ENCODE data around the gene COL4A2. TPM values are rescaled to one million over a fixed set of nuclear protein-coding genes. Genes with fewer than 3 reads are reported as not detected.

COL4A2 gene
- total RNA-seq, 2 experiments from 2014 or later, result not detected

DNA sequence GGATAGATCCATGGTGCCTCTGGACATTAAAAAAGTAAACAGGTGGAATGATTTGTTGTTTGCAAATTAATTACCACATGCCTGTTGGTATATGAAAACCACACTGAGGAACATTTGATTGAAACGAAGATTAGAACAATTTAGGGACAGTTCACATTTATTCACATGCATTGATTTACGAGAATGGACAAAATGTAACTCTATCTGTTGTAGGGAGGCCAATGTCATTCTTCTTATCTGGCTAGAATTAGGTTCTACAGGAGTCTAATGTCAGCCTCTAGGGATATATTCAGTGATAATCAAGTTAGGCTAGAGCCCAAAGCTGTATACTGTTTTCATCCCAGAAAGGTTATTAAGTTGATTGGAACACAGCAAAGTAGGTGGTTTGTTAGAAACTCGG, 125.4 kb downstream of the COL4A2 start:
- Mint-ChIP-seq H3K4me1 (no peaks in the 10 kb centered on the region), H3K36me3 (ENCODE audit: low read depth) (no peaks in the 10 kb centered on the region), H3K27me3 (peaks cover 30% of the 10 kb centered on the region), H3K9me3 (no peaks in the 10 kb centered on the region), H3K4me3 (no peak overlapping the region), H3K27ac (no peak overlapping the region)
- DNase-seq, result no peak
- ChIA-PET CTCF (no interaction called here), POLR2A (no interaction called here)

- peaks cover 28% of the 10 kb centered on the region for H3K27me3 Mint-ChIP-seq
- POLR2A ChIA-PET, result no interaction called here
- CTCF ChIA-PET, result no interaction called here
- H3K36me3 Mint-ChIP-seq (ENCODE audit: low read depth), result no peaks in the 10 kb centered on the region
- no peaks in the 10 kb centered on the region for H3K4me1 Mint-ChIP-seq
- no peaks in the 10 kb centered on the region for H3K9me3 Mint-ChIP-seq
- H3K4me3 Mint-ChIP-seq, result no peak overlapping the region
- H3K27ac Mint-ChIP-seq, result no peak overlapping the region
- DNase-seq, result no peak
Measured at GRCh38 chr13:110433014-110433413, 125.9 kb downstream of the COL4A2 start.

- Mint-ChIP-seq H3K27ac (no peak overlapping the region), H3K4me3 (no peak overlapping the region), H3K4me1 (no peaks in the 10 kb centered on the region), H3K9me3 (no peaks in the 10 kb centered on the region), H3K27me3 (peaks cover 23% of the 10 kb centered on the region), H3K36me3 (ENCODE audit: low read depth) (no peaks in the 10 kb centered on the region)
- ChIA-PET POLR2A (no interaction called here), CTCF (no interaction called here)
- no peak for DNase-seq
Measured at GRCh38 chr13:110434629-110435028, 127.5 kb downstream of the COL4A2 start.

DNA sequence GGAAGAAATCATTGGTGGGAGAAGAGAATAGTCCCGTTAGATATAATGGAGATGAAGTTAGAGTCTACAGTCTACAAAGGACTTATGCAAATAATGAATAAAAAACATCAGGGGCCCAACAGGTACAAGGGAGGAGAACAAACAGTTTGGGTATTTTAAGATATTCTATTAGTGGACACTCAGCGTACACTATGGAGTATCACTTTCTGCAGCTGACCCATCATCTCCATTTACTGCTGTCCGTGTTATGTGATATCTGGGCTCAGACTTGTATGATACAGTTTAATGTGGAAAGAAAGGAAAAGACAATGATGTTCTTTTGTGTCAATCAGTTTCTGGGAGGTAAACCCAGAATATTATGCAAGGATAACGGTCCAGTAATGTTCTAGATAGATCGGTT, 128.2 kb downstream of the COL4A2 start:
- Mint-ChIP-seq H3K36me3 (ENCODE audit: low read depth) (no peaks in the 10 kb centered on the region), H3K27me3 (peaks cover 23% of the 10 kb centered on the region), H3K4me1 (no peaks in the 10 kb centered on the region), H3K27ac (no peak overlapping the region), H3K9me3 (no peaks in the 10 kb centered on the region), H3K4me3 (no peak overlapping the region)
- no peak for DNase-seq
- ChIA-PET CTCF (no interaction called here), POLR2A (no interaction called here)

GRCh38 chr13:110436276-110436675, 129.2 kb downstream of the COL4A2 start:
- Mint-ChIP-seq H3K36me3 (ENCODE audit: low read depth) (no peaks in the 10 kb centered on the region), H3K4me3 (no peak overlapping the region), H3K4me1 (no peaks in the 10 kb centered on the region), H3K27ac (no peak overlapping the region), H3K27me3 (peaks cover 18% of the 10 kb centered on the region), H3K9me3 (no peaks in the 10 kb centered on the region)
- DNase-seq, result no peak
- ChIA-PET CTCF (no interaction called here), POLR2A (no interaction called here)

DNA sequence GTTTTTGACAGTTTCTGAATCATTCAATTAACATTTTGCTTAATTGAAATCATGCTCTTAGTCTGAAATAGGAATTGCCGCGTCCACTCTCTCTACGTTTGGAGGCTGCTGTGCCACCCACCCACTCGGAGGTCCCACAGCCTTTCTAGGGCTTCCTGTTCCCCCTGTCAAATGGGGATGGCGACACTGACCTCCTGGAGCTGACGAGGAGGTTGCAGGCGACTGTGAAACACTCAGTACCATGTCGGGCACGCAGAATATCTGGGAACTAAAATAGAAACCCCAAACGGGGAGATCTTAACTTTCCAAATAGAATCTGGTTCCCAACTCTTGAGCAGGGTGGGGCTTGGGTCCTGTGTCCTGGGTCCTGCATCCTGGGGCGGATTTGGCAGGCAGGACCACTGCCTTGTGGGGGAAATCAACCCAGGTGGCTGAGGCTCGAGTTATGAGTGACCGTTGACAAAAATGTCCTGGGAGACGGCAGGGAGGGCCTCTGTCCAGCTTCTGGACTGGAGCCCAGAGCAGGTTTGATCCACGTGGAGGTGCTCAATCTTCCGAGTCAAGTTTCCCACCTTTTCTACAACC, 129.8 kb downstream of the COL4A2 start:
- Mint-ChIP-seq H3K36me3 (ENCODE audit: low read depth) (no peaks in the 10 kb centered on the region), H3K4me1 (no peaks in the 10 kb centered on the region), H3K27me3 (peaks cover 14% of the 10 kb centered on the region), H3K4me3 (no peak overlapping the region), H3K27ac (no peak overlapping the region), H3K9me3 (no peaks in the 10 kb centered on the region)
- ChIA-PET POLR2A (no interaction called here), CTCF (no interaction called here)
- DNase-seq, result no peak

GRCh38 chr13:110438211-110438610, 131.1 kb downstream of the COL4A2 start:
- Mint-ChIP-seq H3K4me1 (no peaks in the 10 kb centered on the region), H3K27ac (no peak overlapping the region), H3K9me3 (no peaks in the 10 kb centered on the region), H3K27me3 (peaks cover 11% of the 10 kb centered on the region), H3K36me3 (ENCODE audit: low read depth) (no peaks in the 10 kb centered on the region), H3K4me3 (no peak overlapping the region)
- CTCF ChIA-PET, result no interaction called here
- DNase-seq, result no peak
- POLR2A ChIA-PET, result no interaction called here

- H3K27ac Mint-ChIP-seq, result no peak overlapping the region
- no peaks in the 10 kb centered on the region for H3K4me1 Mint-ChIP-seq
- no peak for DNase-seq
- ChIA-PET CTCF (no interaction called here), POLR2A (no interaction called here)
- peaks cover 8% of the 10 kb centered on the region for H3K27me3 Mint-ChIP-seq
- H3K4me3 Mint-ChIP-seq, result no peak overlapping the region
- no peaks in the 10 kb centered on the region for H3K9me3 Mint-ChIP-seq
- H3K36me3 Mint-ChIP-seq (ENCODE audit: low read depth), result no peaks in the 10 kb centered on the region
Measured at GRCh38 chr13:110438776-110439175, 131.7 kb downstream of the COL4A2 start.

DNA sequence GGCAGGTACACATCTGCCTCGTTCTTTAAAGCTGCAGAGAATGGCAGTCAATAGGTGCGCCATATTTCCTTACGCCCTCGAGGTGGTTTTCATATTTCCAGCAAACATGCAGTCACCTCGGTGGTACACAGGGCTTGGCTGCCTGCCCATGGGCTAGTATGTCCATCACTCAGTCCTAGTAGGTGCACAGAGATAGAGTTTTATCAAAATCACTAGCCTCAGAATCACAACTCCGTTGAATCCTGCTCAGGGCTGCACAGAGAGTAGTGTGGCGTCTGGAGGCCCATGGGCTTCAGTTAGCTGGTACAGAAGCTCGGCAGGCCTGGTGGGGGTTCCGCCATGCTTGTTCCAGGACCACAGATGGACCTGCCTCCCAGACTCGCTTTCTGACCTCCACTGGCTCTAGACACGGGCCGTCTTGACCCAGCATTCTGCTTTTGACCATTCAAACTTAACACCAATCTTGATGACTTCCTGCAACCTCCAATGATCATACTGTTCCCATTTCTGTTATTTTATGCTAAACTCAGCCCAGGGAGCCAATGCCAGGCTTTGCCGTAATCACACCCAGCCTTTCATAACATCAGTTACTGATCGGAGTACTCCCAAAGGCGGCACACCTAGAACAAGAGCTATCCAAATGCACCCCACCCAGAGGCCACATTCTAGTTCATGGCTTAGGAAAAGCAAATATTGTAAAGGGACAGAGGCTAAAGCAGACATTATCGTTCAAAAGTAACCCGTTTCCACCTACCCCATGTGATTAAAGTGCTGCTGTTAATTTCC, 134.1 kb downstream of the COL4A2 start:
- CTCF ChIA-PET, result no interaction called here
- no peak for DNase-seq
- POLR2A ChIA-PET, result no interaction called here
- Mint-ChIP-seq H3K4me1 (no peaks in the 10 kb centered on the region), H3K27me3 (peaks cover 18% of the 10 kb centered on the region), H3K9me3 (no peaks in the 10 kb centered on the region), H3K27ac (no peak overlapping the region), H3K4me3 (no peak overlapping the region), H3K36me3 (ENCODE audit: low read depth) (no peaks in the 10 kb centered on the region)

GRCh38 chr13:110442930-110443621, 136.0 kb downstream of the COL4A2 start:
- ChIA-PET POLR2A (no interaction called here), CTCF (interaction anchor here (1.4 to 1.7 kb wide), 2 partner anchors 12 to 222 kb away, joined by 4 read pairs; no protein-coding TSS in a partner anchor)
- Mint-ChIP-seq H3K27me3 (peaks cover 24% of the 10 kb centered on the region), H3K9me3 (no peaks in the 10 kb centered on the region), H3K27ac (no peak overlapping the region), H3K4me1 (no peaks in the 10 kb centered on the region), H3K4me3 (no peak overlapping the region), H3K36me3 (ENCODE audit: low read depth) (no peaks in the 10 kb centered on the region)
- no peak for DNase-seq

DNA sequence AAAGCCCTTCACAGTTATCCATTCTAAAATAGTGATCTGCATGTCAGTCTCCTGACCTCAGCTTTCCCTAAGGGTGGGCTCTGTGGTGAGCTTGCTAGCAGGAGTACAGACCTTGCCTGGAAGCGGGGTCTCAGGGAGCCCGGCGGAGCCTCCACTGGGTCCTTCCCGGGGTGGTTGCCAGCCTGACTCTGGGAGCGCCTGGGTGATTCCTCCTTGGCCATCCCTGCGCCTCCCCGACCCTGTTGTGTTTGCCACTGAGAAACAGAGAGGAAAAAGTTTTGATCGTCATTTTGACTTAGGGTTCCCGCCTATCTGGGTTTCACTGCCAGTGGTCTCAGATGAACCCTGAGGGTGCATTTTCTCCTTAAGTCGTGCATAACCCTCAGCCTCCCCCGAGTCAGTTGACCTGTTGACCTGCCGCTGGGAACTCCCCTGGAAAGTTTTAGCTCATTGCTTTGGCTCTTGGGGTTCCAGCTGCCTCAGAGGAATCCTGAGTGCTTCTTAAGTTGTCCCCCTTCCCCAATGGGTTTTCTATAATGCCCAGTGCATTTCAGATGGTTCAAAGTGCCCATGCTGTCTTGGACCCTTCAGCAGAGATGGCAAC, 136.6 kb downstream of the COL4A2 start:
- ChIA-PET POLR2A (no interaction called here), CTCF (interaction anchor here (1.4 to 1.7 kb wide), 2 partner anchors 12 to 223 kb away, joined by 4 read pairs; no protein-coding TSS in a partner anchor)
- Mint-ChIP-seq H3K27ac (no peak overlapping the region), H3K27me3 (peaks cover 24% of the 10 kb centered on the region), H3K36me3 (ENCODE audit: low read depth) (no peaks in the 10 kb centered on the region), H3K9me3 (no peaks in the 10 kb centered on the region), H3K4me3 (no peak overlapping the region), H3K4me1 (no peaks in the 10 kb centered on the region)
- DNase-seq, result no peak

DNA sequence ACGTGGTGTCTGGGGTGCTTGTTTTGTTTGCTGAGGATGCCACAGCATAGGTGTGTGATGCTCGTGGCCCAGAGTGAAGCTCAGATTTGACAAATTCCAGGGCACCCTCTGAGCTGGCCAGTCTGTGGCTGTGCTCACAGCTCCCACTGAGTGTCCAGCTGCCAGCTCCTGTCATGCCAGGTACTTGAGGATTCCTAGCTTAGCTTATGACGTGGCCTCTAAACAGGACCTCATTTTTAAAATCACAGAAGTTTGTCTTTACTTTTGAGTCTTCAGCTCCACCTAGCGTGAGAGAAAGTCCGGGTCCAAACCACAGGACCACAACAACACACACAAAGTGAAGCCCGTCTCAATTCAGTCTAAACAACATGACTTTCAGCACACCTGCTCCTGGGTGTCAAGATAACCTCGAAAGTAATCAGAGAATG, 137.2 kb downstream of the COL4A2 start:
- no peaks in the 10 kb centered on the region for H3K4me1 Mint-ChIP-seq
- H3K4me3 Mint-ChIP-seq, result no peak overlapping the region
- POLR2A ChIA-PET, result no interaction called here
- peaks cover 24% of the 10 kb centered on the region for H3K27me3 Mint-ChIP-seq
- CTCF ChIA-PET, result interaction anchor here (1.4 to 1.7 kb wide), 2 partner anchors 11 to 223 kb away, joined by 4 read pairs; no protein-coding TSS in a partner anchor
- DNase-seq, result no peak
- H3K9me3 Mint-ChIP-seq, result no peaks in the 10 kb centered on the region
- no peak overlapping the region for H3K27ac Mint-ChIP-seq
- no peaks in the 10 kb centered on the region for H3K36me3 Mint-ChIP-seq (ENCODE audit: low read depth)

DNA sequence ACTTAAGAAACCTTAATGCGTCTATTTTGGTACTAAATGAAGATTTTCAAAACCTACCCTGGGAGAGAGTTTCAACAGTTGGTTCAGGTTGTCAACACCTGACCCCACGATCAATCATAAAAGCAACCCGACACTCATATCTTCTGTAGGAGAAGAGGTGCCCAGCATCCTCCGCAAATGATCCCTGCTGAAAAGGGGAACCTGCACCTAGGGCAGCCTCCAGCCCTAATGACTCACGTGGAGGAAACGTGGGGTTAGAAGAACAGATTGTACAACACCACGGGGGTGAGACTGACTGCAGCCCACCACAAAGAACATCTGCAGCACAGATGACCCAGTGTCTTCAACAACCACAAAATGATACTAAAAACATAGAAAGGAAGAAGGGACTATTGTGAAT, 138.1 kb downstream of the COL4A2 start:
- Mint-ChIP-seq H3K27ac (no peak overlapping the region), H3K27me3 (peaks cover 24% of the 10 kb centered on the region), H3K36me3 (ENCODE audit: low read depth) (no peaks in the 10 kb centered on the region), H3K4me3 (no peak overlapping the region), H3K9me3 (no peaks in the 10 kb centered on the region), H3K4me1 (no peaks in the 10 kb centered on the region)
- POLR2A ChIA-PET, result no interaction called here
- CTCF ChIA-PET, result interaction anchor here (1.7 kb wide), 1 partner anchor 224 kb away, joined by 4 read pairs; no protein-coding TSS in a partner anchor
- no peak for DNase-seq
